Common myeloid progenitor, CD34-positive (primary cell): ENCODE data around the gene VSTM4.

Source experiments
- CTCF ChIA-PET: fragments of 350-600 bp; sonication (Branson Sonifier 250); formaldehyde crosslinking; loops from one replicate; lab custom pipeline; 2021; ENCODE audit warnings: antibody characterized with exemption; lab: Charles Lee
- POLR2A ChIA-PET: fragments of 350-600 bp; sonication (Branson Sonifier 250); formaldehyde crosslinking; loops from one replicate; lab custom pipeline; 2021; ENCODE audit warnings: antibody characterized with exemption; lab: Charles Lee
- DNase-seq, 3 donors: peaks; one replicate each; pipeline versions ENCODE4 v3.0.0 to v3.0.0-alpha.2; 2013
- H3K27ac ChIP-seq, 2 experiments: 1 replicate in 1 of 2; 2 replicates in 1 of 2; pipeline ENCODE4 v1.7.0; 2013; ENCODE audit warnings: inconsistent platforms in 2 of 2, low read length in 2 of 2, mild to moderate bottlenecking in 2 of 2, low read depth in 1 of 2, moderate library complexity in 1 of 2; ENCODE audit not compliant: severe bottlenecking in 2 of 2, insufficient read depth in 1 of 2, poor library complexity in 1 of 2
- H3K27me3 ChIP-seq, 5 experiments: replicated peaks in 2 of 5; 1 replicate in 3 of 5; 2 replicates in 2 of 5; pipeline versions ENCODE4 v1.6.1 to v1.7.0; 2013; ENCODE audit warnings: low read length in 4 of 5, mild to moderate bottlenecking in 2 of 5, moderate library complexity in 2 of 5, inconsistent platforms in 1 of 5; ENCODE audit not compliant: insufficient read depth in 5 of 5, control insufficient read depth in 4 of 5
- H3K36me3 ChIP-seq, 4 experiments: 1 replicate in 2 of 4; 2 replicates in 2 of 4; pipeline versions ENCODE4 v1.6.1 to v1.7.0; 2013; ENCODE audit warnings: low read length in 3 of 4, control low read depth in 1 of 4, mild to moderate bottlenecking in 1 of 4; ENCODE audit not compliant: control insufficient read depth in 4 of 4, insufficient read depth in 4 of 4
- H3K4me1 ChIP-seq, 4 experiments: 1 replicate in 3 of 4; 2 replicates in 1 of 4; pipeline versions ENCODE4 v1.6.1 to v1.7.1; 2013; ENCODE audit warnings: low read length in 3 of 4, mild to moderate bottlenecking in 3 of 4, control low read depth in 1 of 4, inconsistent platforms in 1 of 4, moderate library complexity in 1 of 4; ENCODE audit not compliant: control insufficient read depth in 4 of 4, insufficient read depth in 4 of 4; ENCODE audit errors: control extremely low read depth in 1 of 4
- H3K4me3 ChIP-seq, 7 experiments: 1 replicate in 4 of 7; 2 replicates in 3 of 7; pipeline versions ENCODE4 v1.5.1 to v1.7.0; 2013; ENCODE audit warnings: mild to moderate bottlenecking in 7 of 7, low read length in 6 of 7, moderate library complexity in 6 of 7, inconsistent platforms in 2 of 7, low read depth in 2 of 7, control low read depth in 1 of 7; ENCODE audit not compliant: insufficient read depth in 4 of 7, control insufficient read depth in 1 of 7; ENCODE audit errors: extremely low read depth in 1 of 7
- H3K9me3 ChIP-seq, 5 experiments: 1 replicate in 4 of 5; 2 replicates in 1 of 5; pipeline versions ENCODE4 v1.6.1 to v1.7.1; 2013; ENCODE audit warnings: low read length in 4 of 5, mild to moderate bottlenecking in 2 of 5, inconsistent platforms in 1 of 5, low read depth in 1 of 5, moderate library complexity in 1 of 5; ENCODE audit not compliant: control insufficient read depth in 4 of 5, insufficient read depth in 2 of 5; ENCODE audit errors: control extremely low read depth in 1 of 5
- WGBS: methylation state at CpG from one replicate; pipeline ENCODE4 v1.1.5; 2013; ENCODE audit not compliant: insufficient coverage; 5-methylcytosine and 5-hydroxymethylcytosine counted together

Gene VSTM4

GRCh38 chr10:49131507-49132361 lies 16.4 kb upstream of the VSTM4 start:
- Histone ChIP-seq H3K9me3 (peaks cover 0 to 4% (median 0%) of the 10 kb centered on the region in 5 experiments), H3K36me3 (no peaks in the 10 kb centered on the region), H3K27ac (no peak overlapping the region), H3K4me1 (peaks cover 0 to 19% (median 3%) of the 10 kb centered on the region in 4 experiments), H3K4me3 (no peak overlapping the region), H3K27me3 (peaks cover 0 to 2% (median 0%) of the 10 kb centered on the region in 5 experiments)
- ChIA-PET CTCF (no interaction called here), POLR2A (no interaction called here)
- WGBS: 98% methylated on average over 35 of the region's 37 CpGs
- no peak for DNase-seq

GRCh38 chr10:49129376-49129775 lies 14.1 kb upstream of the VSTM4 start:
- peaks cover 0 to 2% (median 0%) of the 10 kb centered on the region in 4 experiments for H3K4me1 ChIP-seq
- CTCF ChIA-PET: interaction anchor here (1.3 kb wide), 1 partner anchor 22 kb away, joined by 4 read pairs; no protein-coding TSS in a partner anchor
- POLR2A ChIA-PET: no interaction called here
- 100% methylated on average over 1 of the region's 1 CpG for WGBS
- H3K27me3 ChIP-seq: peaks cover 0 to 2% (median 0%) of the 10 kb centered on the region in 5 experiments
- H3K27ac ChIP-seq: no peak overlapping the region
- no peak for DNase-seq
- no peaks in the 10 kb centered on the region for H3K36me3 ChIP-seq
- no peak overlapping the region for H3K4me3 ChIP-seq
- H3K9me3 ChIP-seq: no peaks in the 10 kb centered on the region

GRCh38 chr10:49128854-49129253 lies 13.5 kb upstream of the VSTM4 start:
- ChIA-PET CTCF (interaction anchor here (1.3 to 1.5 kb wide), 2 partner anchors 22 to 33 kb away, joined by 4 to 5 read pairs; no protein-coding TSS in a partner anchor), POLR2A (no interaction called here)
- no peak for DNase-seq
- no peaks in the 10 kb centered on the region for H3K9me3 ChIP-seq
- no peaks in the 10 kb centered on the region for H3K4me1 ChIP-seq
- no peaks in the 10 kb centered on the region for H3K36me3 ChIP-seq
- peaks cover 0 to 2% (median 0%) of the 10 kb centered on the region in 5 experiments for H3K27me3 ChIP-seq
- H3K27ac ChIP-seq: no peak overlapping the region
- no peak overlapping the region for H3K4me3 ChIP-seq
- WGBS: 100% methylated on average over 4 of the region's 4 CpGs

- CTCF ChIA-PET: no interaction called here
- H3K27me3 ChIP-seq: peaks cover 0 to 2% (median 0%) of the 10 kb centered on the region in 5 experiments
- no peak for DNase-seq
- POLR2A ChIA-PET: no interaction called here
- no peaks in the 10 kb centered on the region for H3K36me3 ChIP-seq
- H3K4me3 ChIP-seq: no peak overlapping the region
- H3K4me1 ChIP-seq: no peaks in the 10 kb centered on the region
- WGBS: 97% methylated on average over 5 of the region's 7 CpGs
- no peaks in the 10 kb centered on the region for H3K9me3 ChIP-seq
- H3K27ac ChIP-seq: no peak overlapping the region
Observed at GRCh38 chr10:49123981-49124950, 8.9 kb upstream of the VSTM4 start.

- Histone ChIP-seq H3K4me3 (no peak overlapping the region), H3K36me3 (no peaks in the 10 kb centered on the region), H3K27me3 (peaks cover 0 to 2% (median 0%) of the 10 kb centered on the region in 5 experiments), H3K27ac (no peak overlapping the region), H3K4me1 (peaks cover 0 to 1% (median 0%) of the 10 kb centered on the region in 4 experiments), H3K9me3 (no peaks in the 10 kb centered on the region)
- ChIA-PET CTCF (interaction anchor here (1.1 kb wide), 1 partner anchor 28 kb away, joined by 3 read pairs; no protein-coding TSS in a partner anchor), POLR2A (no interaction called here)
- DNase-seq: no peak
- WGBS: 88% methylated on average over 3 of the region's 3 CpGs
Observed at GRCh38 chr10:49120911-49121310, 5.6 kb upstream of the VSTM4 start.

GRCh38 chr10:49119746-49120145 lies 4.4 kb upstream of the VSTM4 start:
- Histone ChIP-seq H3K36me3 (no peaks in the 10 kb centered on the region), H3K4me1 (peaks cover 0 to 8% (median 3%) of the 10 kb centered on the region in 4 experiments), H3K4me3 (no peak overlapping the region), H3K27me3 (peaks cover 0 to 9% (median under 1%) of the 10 kb centered on the region in 5 experiments), H3K27ac (no peak overlapping the region), H3K9me3 (no peaks in the 10 kb centered on the region)
- CTCF ChIA-PET: interaction anchor here (1.1 kb wide), 1 partner anchor 29 kb away, joined by 3 read pairs; no protein-coding TSS in a partner anchor
- DNase-seq: no peak
- WGBS: 90% methylated on average over 2 of the region's 3 CpGs
- POLR2A ChIA-PET: no interaction called here
